SH-SY5Y (cell line): ENCODE results near the gene ADK.

Source experiments
- GATA2 ChIP-seq: IDR thresholded peaks from 2 replicates; pipeline ENCODE4 v1.6.1; 2011; ENCODE audit warnings: mild to moderate bottlenecking, low read depth, low read length
- GATA3 ChIP-seq: IDR thresholded peaks from 2 replicates; pipeline ENCODE4 v1.6.1; 2011; ENCODE audit warnings: low read depth, mild to moderate bottlenecking, low read length, moderate library complexity

The ADK gene

DNA sequence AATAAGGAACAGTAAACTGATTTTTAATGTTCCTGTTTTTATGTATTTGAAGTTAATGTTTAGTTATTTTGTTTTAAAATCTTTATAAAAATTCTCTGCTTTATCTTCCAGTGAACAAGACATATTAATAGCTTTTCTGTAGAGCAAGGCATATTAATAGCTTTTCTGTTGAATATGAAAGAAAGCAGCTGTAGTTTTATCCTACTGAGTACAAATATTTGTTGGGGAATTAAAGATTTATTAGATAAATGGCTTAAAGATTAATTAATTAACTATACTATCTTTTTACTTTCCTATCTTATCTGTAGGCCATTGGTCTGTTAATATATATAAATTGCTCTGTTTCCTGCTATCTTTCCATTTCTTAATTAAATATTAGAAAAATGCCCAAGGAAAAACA lies 299.6 kb downstream of the ADK start:
- TF ChIP-seq GATA3 (no peak), GATA2 (no peak)

DNA sequence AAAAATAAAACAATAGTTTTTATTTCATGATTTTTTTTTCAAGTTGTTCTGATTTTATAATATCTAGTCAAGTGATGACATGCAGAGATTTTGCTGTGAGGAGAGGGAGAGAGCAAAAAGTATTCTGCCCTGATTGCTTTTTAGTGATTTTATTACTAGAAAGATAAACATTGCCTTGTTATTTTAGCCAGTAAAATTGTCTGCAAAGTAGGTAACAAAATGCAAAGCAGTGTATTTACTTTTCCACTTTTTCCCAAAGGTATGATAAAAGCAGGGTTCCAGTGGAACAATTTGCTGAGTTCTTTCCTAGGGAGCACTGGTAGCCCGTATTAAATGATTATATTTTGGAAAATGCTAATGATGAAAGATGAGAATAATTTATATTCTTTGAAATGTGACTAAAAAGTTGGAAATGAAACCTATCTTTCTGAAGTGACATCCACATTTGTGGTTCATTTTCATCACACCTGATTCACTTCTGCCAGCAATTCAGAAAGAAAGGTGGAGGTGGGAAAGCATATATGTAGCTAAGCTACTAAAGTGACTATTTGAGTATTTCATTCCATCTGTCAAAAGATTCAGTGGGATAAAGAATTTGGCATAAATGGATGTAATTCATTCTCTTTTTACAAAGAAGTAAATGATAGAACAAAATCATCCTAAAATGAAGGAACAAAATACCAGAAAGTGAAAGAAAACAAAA lies 300.3 kb downstream of the ADK start:
- TF ChIP-seq GATA3 (no peak), GATA2 (no peak)

DNA sequence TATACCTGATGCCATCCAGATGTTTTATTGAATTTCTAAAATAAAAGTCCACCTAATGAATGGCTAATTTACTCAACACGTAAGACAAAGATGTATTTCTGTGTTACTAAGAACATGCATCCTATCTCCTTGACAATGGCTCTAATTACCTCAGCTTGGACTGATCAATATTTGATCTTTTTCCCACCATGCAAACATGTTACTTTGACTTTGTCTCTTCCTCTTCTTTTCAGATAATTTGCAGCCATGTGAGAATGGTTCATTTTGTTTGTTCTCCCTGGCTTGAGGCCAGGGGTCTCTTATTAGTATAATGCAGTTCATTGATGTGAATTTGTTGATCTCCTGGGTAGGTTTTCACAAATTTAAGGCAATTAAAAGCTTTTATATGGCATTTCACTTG lies 302.1 kb downstream of the ADK start:
- TF ChIP-seq GATA3 (no peak), GATA2 (no peak)

DNA sequence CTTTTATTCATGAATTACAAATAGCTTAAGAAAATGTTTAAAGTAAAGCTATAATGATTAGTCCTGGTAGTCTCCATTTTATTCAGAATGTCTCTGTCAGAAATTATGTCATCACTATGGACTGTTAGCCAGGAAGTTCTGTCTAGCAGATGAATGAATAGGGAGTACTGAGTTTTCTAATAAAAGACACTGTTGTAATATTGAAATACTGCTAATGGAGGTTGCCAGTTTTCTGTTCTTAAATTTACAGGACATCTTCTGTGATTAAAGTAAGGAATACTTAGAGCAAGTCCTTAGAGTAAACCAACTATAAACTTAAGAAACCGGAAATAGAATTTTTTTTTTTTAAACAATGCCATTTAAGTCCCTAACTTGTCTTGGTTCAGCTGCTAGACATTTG lies 309.8 kb downstream of the ADK start:
- TF ChIP-seq GATA2 (no peak), GATA3 (no peak)

DNA sequence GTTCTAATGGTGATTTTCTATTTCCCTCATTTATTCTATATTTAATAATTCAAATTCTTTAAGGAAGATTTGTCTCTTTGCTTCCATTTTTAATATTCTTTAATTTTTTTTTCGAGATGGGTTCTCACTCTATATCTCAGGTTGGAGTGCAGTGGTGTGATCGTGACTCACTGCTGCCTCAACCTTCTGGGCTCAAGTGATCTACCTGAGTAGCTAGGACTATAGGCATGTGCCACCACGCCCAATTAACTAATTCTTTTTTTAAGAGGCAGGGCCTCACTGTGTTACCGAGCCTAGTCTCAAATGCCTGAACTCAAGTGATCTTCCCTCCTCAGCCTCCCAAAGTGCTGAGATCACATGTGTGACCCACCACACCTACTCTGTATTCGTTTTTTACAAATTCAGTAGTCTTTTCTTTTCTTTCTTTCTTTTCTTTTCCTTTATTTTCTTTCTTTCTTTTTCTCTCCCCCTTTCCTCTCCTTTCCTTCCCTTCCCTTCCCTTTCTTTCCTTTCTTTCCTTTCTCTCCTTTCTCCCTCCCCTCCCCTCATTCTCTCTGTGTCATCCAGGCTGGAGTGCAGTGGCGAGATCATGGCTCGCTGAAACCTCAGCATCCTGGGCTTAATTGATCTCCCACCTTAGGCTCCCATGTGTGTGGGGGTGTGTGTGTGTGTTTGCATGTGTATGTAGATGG lies 323.1 kb downstream of the ADK start:
- TF ChIP-seq GATA2 (no peak), GATA3 (no peak)

DNA sequence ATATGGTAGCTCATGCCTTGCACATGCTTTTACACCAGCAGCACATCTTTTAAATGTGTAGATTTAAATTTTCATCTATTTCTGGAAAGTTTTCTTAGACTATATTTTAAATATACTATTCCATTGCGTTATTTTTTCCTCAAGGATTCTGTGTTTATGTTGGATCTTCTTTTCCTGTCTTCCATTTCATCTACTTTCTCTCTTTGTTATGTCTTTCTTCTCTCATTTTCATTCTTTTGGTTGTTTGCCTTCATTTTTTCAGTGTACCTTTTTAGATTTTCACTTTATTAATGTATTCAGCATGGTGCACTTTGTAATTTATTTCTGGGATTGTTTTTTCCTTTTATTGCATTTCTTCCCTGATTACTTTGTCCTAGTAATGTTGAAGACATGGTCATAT lies 329.8 kb downstream of the ADK start:
- TF ChIP-seq GATA2 (no peak), GATA3 (no peak)

DNA sequence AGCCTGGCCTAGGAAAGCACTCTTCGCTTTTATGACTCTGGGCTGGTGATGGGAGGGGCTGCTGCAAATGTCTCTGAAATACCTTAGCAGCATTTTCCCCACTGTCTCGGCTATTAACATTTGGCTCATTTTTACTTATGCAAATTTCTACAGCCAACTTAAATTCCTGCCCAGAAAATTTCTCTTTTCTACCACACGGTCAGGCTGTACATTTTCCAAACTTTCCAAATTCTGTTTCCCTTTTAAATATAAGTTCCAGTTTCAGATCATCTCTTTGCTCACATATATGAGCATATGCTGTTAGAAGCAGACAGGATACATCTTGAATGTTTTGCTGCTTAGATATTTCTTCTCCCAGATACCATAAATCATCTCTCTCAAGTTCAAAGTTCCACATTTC lies 332.3 kb downstream of the ADK start:
- no peak for TF ChIP-seq GATA2
- TF ChIP-seq GATA3: no peak

DNA sequence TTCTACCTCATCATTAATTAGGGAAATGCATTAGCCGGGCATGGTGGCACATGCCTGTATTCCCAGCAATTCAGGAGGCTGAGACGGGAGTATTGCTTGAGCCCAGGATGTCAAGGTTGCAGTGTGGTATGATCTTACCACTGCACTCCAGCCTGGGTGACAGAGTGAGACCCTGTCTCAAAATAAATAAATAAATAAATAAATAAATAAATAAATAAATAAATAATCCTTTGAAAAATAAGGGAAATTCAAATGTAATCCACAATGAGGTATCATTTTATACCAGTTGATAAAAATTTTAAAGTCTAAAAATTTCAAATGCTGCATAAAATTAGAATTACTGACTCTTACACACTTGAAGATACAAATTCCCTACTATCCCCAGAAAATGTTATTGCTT lies 334.3 kb downstream of the ADK start:
- TF ChIP-seq GATA2 (no peak), GATA3 (no peak)

DNA sequence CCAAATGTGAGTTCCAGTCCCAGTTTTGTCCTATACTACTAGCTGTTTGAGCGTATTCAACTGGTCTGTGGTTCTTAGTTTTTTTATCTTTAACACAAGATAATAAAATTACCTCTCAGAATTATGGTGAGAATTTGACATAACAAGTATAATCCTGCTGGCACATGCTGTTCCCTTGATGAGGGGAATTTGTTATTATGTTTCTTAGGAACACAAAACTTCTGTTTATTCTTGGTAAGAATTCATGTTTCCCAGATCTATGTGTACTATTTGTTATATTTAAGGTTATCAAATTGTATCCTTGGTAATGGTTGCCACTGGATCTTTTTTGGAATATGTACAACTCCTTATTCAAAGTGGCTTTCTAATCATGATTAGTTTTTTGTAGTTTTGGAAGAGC lies 335.6 kb downstream of the ADK start:
- TF ChIP-seq GATA3 (no peak), GATA2 (no peak)

DNA sequence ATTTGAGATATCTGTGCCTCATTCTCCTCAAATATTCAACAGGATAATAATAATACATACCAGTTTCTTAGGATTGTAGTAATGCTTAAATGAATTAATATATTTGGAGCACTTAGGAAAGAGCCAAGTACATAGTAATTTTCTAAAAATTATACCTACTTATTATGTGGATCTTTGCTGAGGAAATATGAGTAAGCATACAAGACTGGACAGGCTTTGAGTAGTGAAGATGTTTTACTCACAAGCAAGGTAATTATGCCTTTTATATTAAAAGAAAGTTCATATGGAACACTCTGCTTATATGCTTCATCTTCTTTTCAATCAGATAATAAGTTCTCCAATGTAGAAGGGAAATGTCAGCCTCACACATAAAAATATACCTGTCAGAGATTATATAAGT lies 337.9 kb downstream of the ADK start:
- no peak for TF ChIP-seq GATA2
- no peak for TF ChIP-seq GATA3

DNA sequence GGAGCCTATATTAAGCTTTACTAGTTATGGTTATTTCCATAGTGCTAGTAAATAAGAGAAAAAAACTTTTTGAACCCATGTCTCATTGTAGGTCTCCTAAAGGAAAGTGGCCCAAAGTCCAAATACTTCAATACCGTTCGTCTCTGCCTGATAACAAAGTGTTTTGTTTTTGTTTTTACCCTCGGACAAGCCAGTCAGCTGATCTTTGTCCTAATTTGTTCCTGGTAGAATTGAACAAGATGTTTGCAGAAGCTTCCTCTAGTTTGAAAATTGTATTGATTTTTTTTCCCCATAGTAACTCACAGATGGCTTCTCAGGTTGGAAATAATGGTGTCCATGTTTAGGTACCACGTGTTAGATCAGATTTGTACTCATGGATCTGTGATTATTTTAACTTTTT lies 339.5 kb downstream of the ADK start:
- TF ChIP-seq GATA2: no peak
- TF ChIP-seq GATA3: no peak

DNA sequence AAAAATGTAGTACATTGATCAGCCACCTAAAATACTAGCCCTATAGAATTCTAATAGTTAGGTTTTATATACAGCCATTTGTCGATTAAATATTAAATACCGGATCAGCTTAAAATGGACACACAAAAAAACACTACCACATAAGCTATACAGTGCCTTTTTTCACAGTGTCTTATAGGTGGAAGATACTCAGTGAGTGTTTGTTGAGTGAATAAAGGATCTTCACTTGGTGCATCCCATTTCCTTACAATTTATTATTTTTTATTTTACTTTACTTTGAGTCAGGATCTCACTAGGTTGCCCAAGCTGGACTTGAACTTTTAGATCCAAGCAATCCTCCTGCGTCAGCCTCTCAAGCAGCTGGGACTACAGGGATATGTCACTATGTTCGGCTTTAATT lies 340.0 kb downstream of the ADK start:
- TF ChIP-seq GATA3: no peak
- no peak for TF ChIP-seq GATA2

DNA sequence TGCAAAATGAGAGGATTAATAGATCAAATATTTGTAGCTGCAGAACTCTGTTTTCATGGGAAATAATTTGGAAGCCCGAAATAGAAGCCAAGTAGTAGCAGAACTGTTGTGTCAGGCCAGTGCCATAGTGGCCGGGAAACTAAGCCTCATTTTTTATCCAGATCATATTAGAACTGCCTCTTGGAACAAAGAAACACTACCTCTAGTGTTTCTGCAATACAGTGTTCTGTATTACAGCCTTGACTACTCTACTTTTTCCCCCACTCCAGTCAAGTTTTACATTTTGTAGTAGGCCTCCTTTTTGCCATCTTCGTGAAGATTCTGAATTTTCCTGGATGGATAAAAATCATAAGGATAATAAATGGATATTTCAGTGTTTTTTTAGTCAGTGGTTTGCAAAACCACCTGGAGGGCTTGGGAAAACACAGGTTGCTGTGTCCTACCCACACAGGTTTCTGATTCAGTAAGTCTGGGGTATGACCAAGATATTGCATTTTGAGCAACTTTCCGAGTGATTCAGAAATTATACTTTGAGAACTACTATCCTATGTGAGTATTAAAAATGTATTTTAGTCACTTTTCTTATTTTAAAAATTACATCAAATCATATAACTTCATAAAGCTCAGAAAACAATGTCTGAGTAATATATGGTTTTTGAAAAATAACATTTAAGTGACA lies 349.1 kb downstream of the ADK start:
- TF ChIP-seq GATA2 (no peak), GATA3 (no peak)

DNA sequence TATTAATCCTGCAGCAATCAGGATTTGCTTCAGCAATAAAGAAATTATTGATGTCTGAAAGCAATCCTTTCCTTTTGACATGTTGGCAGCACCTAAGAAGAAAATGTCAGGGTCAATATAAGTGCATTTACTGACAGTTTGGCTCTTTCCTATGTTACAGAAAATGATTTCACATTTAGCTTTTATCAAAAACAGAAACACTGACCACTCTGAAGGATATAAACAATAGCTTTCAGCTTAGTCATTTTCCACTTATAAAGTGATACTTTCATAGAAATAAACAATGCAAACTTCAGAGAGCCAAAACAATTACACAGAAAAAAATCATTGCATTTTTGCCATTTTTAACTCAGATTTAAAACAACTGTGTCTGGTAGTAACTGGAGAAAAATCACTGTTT lies 349.8 kb downstream of the ADK start:
- TF ChIP-seq GATA3 (no peak), GATA2 (no peak)
